HG03095 (cell line): ENCODE measurements around the gene SLC6A9.

Source experiments
- ATAC-seq: cut with Tn5 transposase; IDR thresholded peaks from one replicate; pipeline ENCODE4 v1.9.1; 2021; ENCODE audit warnings: moderate library complexity; ENCODE audit not compliant: unreplicated experiment

SLC6A9 gene

GRCh38 chr1:44031252-44032169, at the start of gene SLC6A9:
TSS of gene SLC6A9 (minus strand) at chr1:44031462. CDS start at chr1:44024277, 7,185 bp downstream.
- no peak for ATAC-seq

DNA sequence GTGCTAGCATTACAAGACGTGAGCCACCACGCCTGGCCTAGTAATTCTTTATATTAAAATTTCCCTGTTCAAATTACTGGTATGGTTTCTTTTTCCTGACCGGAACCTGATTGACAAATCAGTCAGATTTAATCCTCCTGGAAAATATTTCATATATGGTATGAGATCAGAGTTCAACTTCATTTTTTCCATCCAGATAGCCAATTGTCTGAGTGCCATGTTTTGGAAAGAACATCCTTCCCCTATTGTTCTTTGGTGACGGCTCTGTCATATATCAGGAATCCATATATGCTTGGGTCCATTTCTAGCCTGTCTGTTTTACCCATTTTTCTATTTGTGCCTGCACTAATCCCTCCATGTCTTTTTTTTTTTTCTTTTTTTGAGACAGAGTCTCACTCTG, 48.3 kb upstream of the SLC6A9 start:
- no peak for ATAC-seq

DNA sequence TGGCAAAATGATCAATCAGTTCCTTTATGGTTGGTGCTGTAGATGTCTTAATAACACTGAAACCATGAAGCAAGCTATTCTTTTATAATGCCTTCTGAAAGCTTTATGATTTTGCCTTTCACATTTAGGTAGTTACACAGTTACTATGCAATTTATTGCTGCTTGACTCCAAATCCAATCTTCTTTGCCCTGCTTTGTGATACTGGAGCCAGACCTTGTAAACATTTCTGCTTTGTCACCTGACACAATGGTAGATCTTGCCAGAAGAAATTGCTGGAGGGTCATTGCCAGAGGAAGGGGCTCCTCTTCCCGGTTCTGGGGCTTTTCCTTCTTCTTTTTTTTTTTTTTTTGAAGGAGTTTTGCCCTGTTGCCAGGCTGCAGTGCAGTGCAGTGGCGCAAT, 46.8 kb upstream of the SLC6A9 start:
- ATAC-seq, result no peak

DNA sequence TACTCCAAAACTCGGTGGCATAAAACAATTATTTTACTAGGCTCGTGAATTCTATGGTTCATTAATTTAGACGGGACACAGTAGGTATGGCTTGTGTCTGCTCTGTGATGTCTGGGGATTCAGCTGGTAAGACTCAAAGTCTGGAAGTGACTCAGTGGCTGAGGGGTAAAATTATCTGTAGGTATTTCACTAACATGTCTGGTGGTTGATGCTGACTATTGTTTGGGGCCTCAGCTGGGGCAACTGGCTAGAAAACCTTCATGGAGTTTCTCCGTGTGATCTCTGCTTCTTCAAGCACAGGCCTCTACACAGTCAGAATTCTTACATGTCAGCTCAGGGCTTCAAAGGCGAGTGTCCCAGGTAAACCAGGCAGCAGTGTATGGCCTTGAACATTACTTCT, 46.2 kb upstream of the SLC6A9 start:
- ATAC-seq, result no peak

DNA sequence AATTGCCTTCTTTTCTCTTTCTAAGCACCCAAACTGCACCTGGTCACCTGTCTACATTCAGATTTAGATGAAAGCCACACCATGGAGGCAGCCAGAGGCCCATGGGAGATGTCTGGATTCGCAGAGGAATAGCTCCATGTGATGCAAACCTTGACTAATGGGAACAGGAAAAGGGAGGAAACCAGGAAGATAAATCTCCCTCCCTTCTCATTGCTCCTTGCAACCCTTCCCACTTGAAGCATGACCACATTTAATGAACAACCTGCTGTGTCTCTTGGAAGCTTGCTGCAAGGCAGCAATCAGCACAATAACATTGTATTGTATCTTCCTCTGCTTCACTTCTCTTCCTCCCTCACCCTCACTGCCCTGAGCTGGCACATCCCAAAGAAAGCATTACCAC, 44.8 kb upstream of the SLC6A9 start:
- ATAC-seq, result no peak

DNA sequence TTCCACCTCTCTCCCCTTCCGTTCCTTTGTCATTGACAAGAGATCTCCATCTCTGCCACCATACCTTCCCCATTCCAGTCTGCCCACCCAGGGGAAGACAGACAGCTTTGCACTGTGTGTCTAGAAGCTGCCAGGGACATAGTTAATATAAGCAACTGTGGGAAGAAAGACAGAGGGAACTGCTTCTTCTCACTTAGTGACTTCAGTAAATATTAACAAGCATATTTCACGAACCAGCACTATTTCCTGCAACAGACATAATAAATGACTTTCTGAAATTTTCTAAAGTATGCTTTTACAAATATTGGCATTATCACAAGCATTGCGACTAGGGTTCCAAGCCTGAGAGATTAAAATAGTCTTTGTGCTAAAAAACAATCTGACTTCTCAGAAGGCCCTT, 43.2 kb upstream of the SLC6A9 start:
- no peak for ATAC-seq

- no peak for ATAC-seq
Observed at GRCh38 chr1:44073528-44073927, 42.3 kb upstream of the SLC6A9 start.

- ATAC-seq, result no peak
Observed at GRCh38 chr1:44072821-44073220, 41.6 kb upstream of the SLC6A9 start.

GRCh38 chr1:44072204-44072603, 40.9 kb upstream of the SLC6A9 start:
- no peak for ATAC-seq

DNA sequence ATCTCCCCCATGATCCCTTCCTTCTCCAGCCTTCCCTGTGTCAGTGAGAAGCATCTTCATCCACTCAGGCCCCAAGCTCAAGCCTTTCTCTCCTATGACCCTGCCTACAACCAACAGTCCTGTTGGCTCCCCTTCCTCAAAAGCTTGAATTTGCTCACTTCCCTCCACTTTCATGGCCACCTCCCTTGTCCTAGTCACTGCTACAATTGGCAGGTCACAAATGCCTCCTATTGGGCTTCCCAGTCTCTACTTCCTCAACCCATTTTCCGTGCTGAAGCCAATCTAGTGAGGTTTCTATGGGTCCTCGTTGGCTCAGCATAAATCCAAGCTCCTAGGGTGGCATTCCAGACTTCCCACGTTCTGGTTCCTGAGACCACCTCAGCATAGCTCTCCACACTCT, 40.2 kb upstream of the SLC6A9 start:
- no peak for ATAC-seq

DNA sequence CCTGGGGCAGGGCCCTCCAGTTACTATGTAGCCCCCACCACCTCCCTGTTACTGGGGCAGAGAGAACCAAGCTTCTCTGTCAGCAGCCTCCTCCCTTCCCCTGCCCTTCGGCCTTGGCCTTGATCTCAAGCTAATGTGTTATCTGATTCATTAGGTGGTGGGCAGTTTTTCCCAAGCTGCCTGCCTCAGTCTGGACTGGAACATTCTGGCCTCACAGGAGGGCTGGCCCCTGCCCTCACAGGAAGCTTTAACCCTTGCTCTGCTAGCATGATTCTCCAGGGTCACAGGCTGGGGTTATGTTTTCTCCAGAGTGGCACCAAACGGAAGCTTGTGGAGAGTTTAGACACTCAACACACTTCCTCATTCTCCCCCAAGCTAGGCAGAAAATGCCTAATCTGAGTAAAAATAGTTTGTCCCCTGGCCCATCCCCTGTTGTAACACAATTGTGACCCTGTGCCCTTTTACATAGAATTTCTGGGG, 37.2 kb upstream of the SLC6A9 start:
- no peak for ATAC-seq

GRCh38 chr1:44067266-44068250, 36.3 kb upstream of the SLC6A9 start:
- ATAC-seq, result no peak

DNA sequence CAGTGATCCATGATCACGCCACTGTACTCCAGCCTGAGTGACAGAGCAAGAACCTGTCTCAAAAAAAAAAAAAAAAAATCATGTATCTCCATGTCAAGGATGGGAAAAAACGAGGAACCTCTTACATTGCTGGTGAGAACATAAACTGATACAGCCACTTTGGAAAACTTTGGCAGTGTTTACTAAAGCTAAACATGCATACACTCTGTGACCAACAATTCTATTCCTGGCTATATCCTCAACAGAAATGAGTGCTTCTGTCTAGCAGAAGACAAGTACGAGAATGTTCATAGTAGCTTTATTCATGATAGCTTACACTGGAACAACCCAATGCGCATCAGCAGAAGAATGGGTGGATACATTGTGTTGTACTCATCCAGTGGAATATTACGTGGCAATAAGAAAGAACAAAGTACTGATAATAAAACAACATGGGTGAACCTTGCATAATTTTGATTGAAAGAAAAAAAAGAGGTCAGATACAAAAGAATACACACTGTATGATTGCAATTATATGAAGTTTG, 31.5 kb upstream of the SLC6A9 start:
- ATAC-seq, result no peak

DNA sequence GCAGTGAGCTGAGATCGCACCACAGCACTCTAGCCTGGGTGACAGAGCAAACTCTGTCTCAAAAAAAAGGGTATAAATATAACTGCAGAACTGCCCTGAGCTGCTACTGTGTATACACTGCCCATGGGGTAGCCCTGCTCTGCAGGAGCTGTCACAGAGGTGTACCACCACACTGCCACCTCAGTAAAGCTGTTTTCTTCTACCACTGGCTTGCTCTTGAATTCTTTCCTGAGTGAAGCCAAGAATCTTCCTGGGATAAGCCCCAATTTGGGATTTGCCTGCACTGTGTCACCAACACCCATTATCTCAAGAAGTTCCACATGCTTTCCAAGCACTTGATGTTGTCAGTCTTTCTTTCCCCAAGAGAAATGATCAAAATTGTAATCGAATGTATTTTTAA, 30.6 kb upstream of the SLC6A9 start:
- ATAC-seq, result no peak

- ATAC-seq, result no peak
Observed at GRCh38 chr1:44060830-44061267, 29.6 kb upstream of the SLC6A9 start.

GRCh38 chr1:44059664-44060355, 28.5 kb upstream of the SLC6A9 start:
- ATAC-seq, result no peak

- no peak for ATAC-seq
Observed at GRCh38 chr1:44059212-44059611, 27.9 kb upstream of the SLC6A9 start.

- ATAC-seq, result no peak
Observed at GRCh38 chr1:44057293-44057692, 26.0 kb upstream of the SLC6A9 start.

DNA sequence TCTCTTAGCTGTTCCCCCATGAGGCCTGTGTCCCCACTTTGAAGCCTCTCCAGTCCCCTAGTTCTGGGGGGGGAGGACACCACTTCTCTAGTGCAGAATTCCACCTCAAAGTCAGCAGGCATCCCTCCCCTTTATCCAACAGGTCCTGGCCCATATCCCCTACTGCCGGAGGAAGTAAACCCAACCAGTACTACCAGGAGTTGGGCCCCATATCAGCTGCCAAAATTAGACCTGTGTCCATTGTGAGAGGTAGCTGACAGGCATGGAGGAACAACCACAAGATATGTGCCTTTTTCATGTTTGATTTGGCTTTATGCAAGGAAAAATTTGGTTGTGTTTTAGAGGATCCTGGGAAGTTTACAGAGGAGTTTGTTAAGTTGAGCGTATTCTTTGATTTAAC, 22.1 kb upstream of the SLC6A9 start:
- ATAC-seq, result no peak

- no peak for ATAC-seq
Observed at GRCh38 chr1:44050261-44050660, 19.0 kb upstream of the SLC6A9 start.

GRCh38 chr1:44049839-44050238, 18.6 kb upstream of the SLC6A9 start:
- ATAC-seq, result no peak
